ENCODE results near the gene UQCC2.

UQCC2 gene

DNA sequence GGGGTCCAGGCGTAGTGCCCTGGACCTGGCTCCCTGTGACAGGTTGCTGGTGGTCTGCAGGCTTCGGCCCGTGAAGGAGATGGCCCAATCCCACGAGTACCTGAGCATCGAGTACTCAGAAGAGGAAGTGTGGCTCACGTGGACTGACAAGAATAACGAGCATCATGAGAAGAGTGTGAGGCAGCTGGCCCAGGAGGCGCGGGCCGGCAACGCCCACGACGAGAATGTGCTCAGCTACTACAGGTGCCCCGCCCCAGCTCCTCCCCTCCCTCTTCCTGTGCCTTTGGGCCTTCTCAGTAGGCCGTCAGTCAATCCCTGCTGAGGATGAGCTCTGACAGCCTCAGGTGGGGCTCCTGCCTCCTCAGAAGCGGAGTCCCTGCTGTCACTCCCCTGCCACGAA is 42.6 kb downstream of the UQCC2 start:
- H3K27ac ChIP-seq: no peak overlapping the region
- no peak for TF ChIP-seq CTCF (IDR thresholded peaks at IDR 0.05)
- TF ChIP-seq ZFX (IDR thresholded peaks at IDR 0.05; ENCODE audit: borderline replicate concordance): no peak

DNA sequence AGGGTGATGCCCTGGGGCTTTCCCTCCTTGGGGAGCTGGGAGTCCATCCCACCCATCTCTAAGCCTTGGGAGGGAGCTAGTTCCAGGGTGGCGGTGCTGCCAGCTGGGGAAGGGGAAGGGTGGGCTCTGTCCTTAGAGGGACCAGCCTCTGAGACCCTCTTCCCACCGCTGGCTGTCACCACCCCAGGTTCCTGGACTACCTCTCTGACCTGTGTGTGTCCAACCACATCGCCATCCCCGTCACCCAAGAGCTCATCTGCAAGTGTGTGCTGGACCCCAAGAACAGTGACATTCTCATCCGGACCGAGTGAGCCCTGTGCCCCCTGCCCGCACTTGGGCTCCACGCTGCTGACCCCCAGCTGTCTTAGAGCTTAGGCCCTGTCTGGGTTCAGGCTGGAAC is 43.2 kb downstream of the UQCC2 start:
- no peak overlapping the region for H3K27ac ChIP-seq
- TF ChIP-seq CTCF (IDR thresholded peaks at IDR 0.05) (no peak), ZFX (IDR thresholded peaks at IDR 0.05; ENCODE audit: borderline replicate concordance) (no peak)

DNA sequence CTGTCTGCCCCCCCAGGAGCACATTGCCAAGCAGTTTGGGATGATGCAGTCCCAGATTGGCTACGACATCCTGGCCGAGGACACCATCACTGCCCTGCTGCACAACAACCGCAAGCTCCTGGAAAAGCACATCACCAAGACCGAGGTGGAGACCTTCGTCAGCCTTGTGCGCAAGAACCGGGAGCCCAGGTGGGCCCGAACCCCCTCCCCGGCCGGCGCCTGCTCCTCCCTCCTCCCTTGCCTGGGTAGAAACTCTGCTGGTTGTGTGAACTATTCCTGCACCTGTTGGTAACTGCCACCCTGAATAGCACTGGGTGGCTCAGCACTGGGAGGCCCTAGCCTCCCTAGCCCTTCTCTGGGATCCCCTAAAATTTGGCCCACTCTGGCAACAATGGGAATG is 43.7 kb downstream of the UQCC2 start:
- TF ChIP-seq CTCF (IDR thresholded peaks at IDR 0.05) (no peak), ZFX (IDR thresholded peaks at IDR 0.05; ENCODE audit: borderline replicate concordance) (no peak)
- H3K27ac ChIP-seq: no peak overlapping the region

DNA sequence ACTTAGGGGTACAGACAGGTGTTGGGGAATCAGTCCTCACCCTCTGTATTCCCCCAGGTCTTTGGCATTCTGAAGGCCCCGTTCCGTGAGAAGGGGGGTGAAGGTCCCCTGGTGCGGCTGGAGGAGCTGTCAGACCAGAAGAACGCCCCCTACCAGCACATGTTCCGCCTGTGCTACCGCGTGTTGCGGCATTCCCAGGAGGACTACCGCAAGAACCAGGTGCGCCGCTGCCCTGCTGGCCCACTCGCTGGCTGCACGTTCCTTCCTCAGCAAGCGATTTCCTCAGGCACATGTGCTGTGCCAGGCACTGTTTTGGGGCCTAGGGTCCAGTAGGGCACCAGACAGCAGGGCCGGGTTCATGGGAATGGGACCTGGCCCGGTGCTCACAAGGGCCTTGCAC is 44.4 kb downstream of the UQCC2 start:
- H3K27ac ChIP-seq: no peak overlapping the region
- no peak for TF ChIP-seq ZFX (IDR thresholded peaks at IDR 0.05; ENCODE audit: borderline replicate concordance)
- TF ChIP-seq CTCF (IDR thresholded peaks at IDR 0.05): no peak

DNA sequence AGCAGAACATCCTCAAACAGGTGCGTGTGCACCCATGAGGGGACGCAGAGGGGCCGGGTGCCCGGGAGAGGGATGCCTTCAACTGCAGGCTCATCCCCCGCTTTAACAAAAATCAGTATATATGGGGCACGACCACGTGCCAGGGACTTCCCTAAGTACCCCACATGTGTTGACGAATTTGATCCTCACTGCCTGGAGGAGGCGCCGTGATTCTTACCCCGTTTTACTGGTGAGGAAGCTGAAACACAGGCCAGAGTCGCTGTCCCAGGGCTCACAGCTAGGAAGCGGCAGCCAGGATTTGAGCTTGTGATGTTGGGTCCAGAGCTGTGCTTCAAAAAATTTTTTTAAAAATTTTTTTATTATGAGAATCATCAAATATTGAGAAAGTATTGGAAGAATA is 45.5 kb downstream of the UQCC2 start:
- TF ChIP-seq ZFX (IDR thresholded peaks at IDR 0.05; ENCODE audit: borderline replicate concordance): no peak
- no peak for TF ChIP-seq CTCF (IDR thresholded peaks at IDR 0.05)
- H3K27ac ChIP-seq: no peak overlapping the region

DNA sequence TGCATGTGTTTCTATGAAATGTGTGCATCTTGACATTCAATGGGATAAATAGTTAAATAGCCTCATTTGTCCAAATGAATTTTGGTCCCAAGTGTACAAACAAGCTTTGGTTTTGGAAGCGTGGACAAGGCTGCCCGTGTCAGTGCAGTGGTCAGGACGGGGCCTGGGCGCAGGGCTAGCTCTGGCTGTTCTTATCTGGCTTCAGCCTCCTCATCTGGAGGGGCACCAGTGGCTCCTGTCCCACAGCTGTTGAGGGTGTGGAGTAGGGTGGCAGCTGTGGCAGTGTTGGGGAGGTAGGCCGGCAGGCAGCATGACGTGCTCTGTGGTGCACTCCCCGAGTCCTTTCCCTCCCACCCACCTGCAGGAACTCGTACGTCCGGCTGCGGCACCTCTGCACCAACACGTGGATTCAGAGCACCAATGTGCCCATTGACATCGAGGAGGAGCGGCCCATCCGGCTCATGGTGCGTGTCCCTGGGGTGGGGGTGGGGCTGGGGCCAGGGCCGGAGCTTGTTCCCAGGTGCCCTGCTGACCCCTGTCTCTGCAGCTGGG is 46.9 kb downstream of the UQCC2 start:
- no peak overlapping the region for H3K27ac ChIP-seq
- TF ChIP-seq ZFX (IDR thresholded peaks at IDR 0.05; ENCODE audit: borderline replicate concordance): no peak

DNA sequence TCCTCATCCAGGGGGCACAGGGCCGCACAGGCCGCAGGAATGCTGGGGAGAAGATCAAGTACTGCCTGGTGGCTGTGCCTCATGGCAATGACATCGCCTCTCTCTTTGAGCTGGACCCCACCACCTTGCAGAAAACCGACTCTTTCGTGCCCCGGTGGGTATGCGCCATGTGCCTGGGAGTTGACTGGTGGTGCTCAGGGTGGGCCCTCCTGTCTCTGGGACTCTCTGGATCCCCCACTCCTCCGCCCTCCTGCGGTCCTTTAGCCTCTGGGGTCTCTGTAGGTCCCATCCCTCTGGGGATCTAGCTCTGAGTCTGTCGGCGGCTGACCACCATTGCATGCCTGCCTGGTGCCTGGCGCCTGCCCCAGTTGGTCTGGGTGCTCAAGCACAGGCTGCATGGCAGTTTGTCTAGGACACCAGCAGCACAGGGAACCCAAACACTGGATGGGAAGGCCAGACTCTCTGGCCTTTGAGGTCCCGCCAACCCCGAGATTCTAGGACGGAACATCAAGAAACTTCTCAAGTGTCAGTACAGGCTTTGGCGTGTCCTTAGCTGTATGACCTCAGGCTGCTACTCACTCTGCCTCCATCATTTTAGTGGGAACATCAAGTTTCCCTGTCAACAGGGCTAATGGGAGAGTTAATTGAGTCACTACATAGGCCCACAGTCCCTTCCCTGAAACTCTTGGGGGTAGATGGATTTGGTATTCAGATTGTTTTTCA is 47.6 kb downstream of the UQCC2 start:
- TF ChIP-seq CTCF (IDR thresholded peaks at IDR 0.05) (no peak), ZFX (IDR thresholded peaks at IDR 0.05; ENCODE audit: borderline replicate concordance) (no peak)
- H3K27ac ChIP-seq: no peak overlapping the region

Data from 22Rv1 (cell line).